ENCODE data around the gene DNAH14. TPM values are rescaled to one million over a fixed set of nuclear protein-coding genes. Genes with fewer than 3 reads are reported as not detected.
"Not testable (repeated sequence)": the region's sequence is repeated elsewhere in the genome, so short reads cannot be mapped to it uniquely, and the experiment has no call there.

Gene DNAH14
- total and polyA plus RNA-seq, 4 donors: 0.92 to 11.3 (median 2.0) TPM; not detected in 1

GRCh38 chr1:225156254-225156653 is 226.8 kb downstream of the DNAH14 start:
- H3K4me1 ChIP-seq (ENCODE audit: control insufficient read depth in 1 of 2, insufficient read depth in 2 of 2, low read length in 2 of 2): no peaks in the 10 kb centered on the region
- intact Hi-C loops (cut with DNase I): no loop called here
- H3K36me3 ChIP-seq (ENCODE audit: control insufficient read depth in 1 of 2, insufficient read depth in 2 of 2, low read length in 1 of 2): no peaks in the 10 kb centered on the region
- H3K9me3 ChIP-seq (ENCODE audit: control insufficient read depth, low read length): no peaks in the 10 kb centered on the region
- H3K27me3 ChIP-seq (ENCODE audit: control insufficient read depth in 1 of 2, insufficient read depth in 2 of 2, low read length in 1 of 2): no peaks in the 10 kb centered on the region
- 30 to 32% methylated on average over 3 of the region's 3 CpGs for WGBS, 2 donors
- no peak overlapping the region for H3K27ac ChIP-seq (ENCODE audit: low read depth in 1 of 2, low read length in 2 of 2)
- DNase-seq (no peak), ATAC-seq (ENCODE audit: low FRiP score) (no peak)
- no peak overlapping the region for H3K4me3 ChIP-seq (ENCODE audit: low read length in 2 of 2)

GRCh38 chr1:225158291-225158690 is 228.8 kb downstream of the DNAH14 start:
- 84% methylated on average over 4 of the region's 4 CpGs for WGBS, 2 donors
- no peak overlapping the region for H3K27ac ChIP-seq (ENCODE audit: low read depth in 1 of 2, low read length in 2 of 2)
- H3K27me3 ChIP-seq (ENCODE audit: control insufficient read depth in 1 of 2, insufficient read depth in 2 of 2, low read length in 1 of 2): no peaks in the 10 kb centered on the region
- H3K36me3 ChIP-seq (ENCODE audit: control insufficient read depth in 1 of 2, insufficient read depth in 2 of 2, low read length in 1 of 2): no peaks in the 10 kb centered on the region
- no peak for ATAC-seq (ENCODE audit: low FRiP score)
- DNase-seq: no peak
- H3K4me3 ChIP-seq (ENCODE audit: low read length in 2 of 2): no peak overlapping the region
- intact Hi-C loops (cut with DNase I): no loop called here
- no peaks in the 10 kb centered on the region for H3K4me1 ChIP-seq (ENCODE audit: control insufficient read depth in 1 of 2, insufficient read depth in 2 of 2, low read length in 2 of 2)
- H3K9me3 ChIP-seq (ENCODE audit: control insufficient read depth, low read length): no peaks in the 10 kb centered on the region

GRCh38 chr1:225159793-225160192 is 230.3 kb downstream of the DNAH14 start:
- Histone ChIP-seq H3K9me3 (ENCODE audit: control insufficient read depth, low read length) (no peaks in the 10 kb centered on the region), H3K4me1 (ENCODE audit: control insufficient read depth in 1 of 2, insufficient read depth in 2 of 2, low read length in 2 of 2) (no peaks in the 10 kb centered on the region), H3K36me3 (ENCODE audit: control insufficient read depth in 1 of 2, insufficient read depth in 2 of 2, low read length in 1 of 2) (no peaks in the 10 kb centered on the region), H3K27ac (ENCODE audit: low read depth in 1 of 2, low read length in 2 of 2) (no peak overlapping the region), H3K27me3 (ENCODE audit: control insufficient read depth in 1 of 2, insufficient read depth in 2 of 2, low read length in 1 of 2) (no peaks in the 10 kb centered on the region), H3K4me3 (ENCODE audit: low read length in 2 of 2) (no peak overlapping the region)
- intact Hi-C loops (cut with DNase I): no loop called here
- no peak for ATAC-seq (ENCODE audit: low FRiP score)
- 10 to 15% methylated on average over 1 of the region's 1 CpG for WGBS, 2 donors
- DNase-seq: no peak

GRCh38 chr1:225177409-225177808 is 247.9 kb downstream of the DNAH14 start:
- intact Hi-C loops (cut with DNase I); H3K27me3 ChIP-seq (ENCODE audit: control insufficient read depth in 1 of 2, insufficient read depth in 2 of 2, low read length in 1 of 2); H3K4me1 ChIP-seq (ENCODE audit: control insufficient read depth in 1 of 2, insufficient read depth in 2 of 2, low read length in 2 of 2); H3K27ac ChIP-seq (ENCODE audit: low read depth in 1 of 2, low read length in 2 of 2); H3K36me3 ChIP-seq (ENCODE audit: control insufficient read depth in 1 of 2, insufficient read depth in 2 of 2, low read length in 1 of 2); DNase-seq; H3K9me3 ChIP-seq (ENCODE audit: control insufficient read depth, low read length); ATAC-seq (ENCODE audit: low FRiP score); H3K4me3 ChIP-seq (ENCODE audit: low read length in 2 of 2): not testable (repeated sequence)
- 86 to 95% methylated on average over 3 of the region's 3 CpGs for WGBS, 2 donors

GRCh38 chr1:225179686-225180085 is 250.2 kb downstream of the DNAH14 start:
- H3K27ac ChIP-seq (ENCODE audit: low read depth in 1 of 2, low read length in 2 of 2): no peak overlapping the region
- H3K27me3 ChIP-seq (ENCODE audit: control insufficient read depth in 1 of 2, insufficient read depth in 2 of 2, low read length in 1 of 2): no peaks in the 10 kb centered on the region
- intact Hi-C loops (cut with DNase I): no loop called here
- peaks cover 4% of the 10 kb centered on the region for H3K9me3 ChIP-seq (ENCODE audit: control insufficient read depth, low read length)
- H3K4me1 ChIP-seq (ENCODE audit: control insufficient read depth in 1 of 2, insufficient read depth in 2 of 2, low read length in 2 of 2): no peaks in the 10 kb centered on the region
- DNase-seq (no peak), ATAC-seq (ENCODE audit: low FRiP score) (no peak)
- H3K36me3 ChIP-seq (ENCODE audit: control insufficient read depth in 1 of 2, insufficient read depth in 2 of 2, low read length in 1 of 2): no peaks in the 10 kb centered on the region
- H3K4me3 ChIP-seq (ENCODE audit: low read length in 2 of 2): no peak overlapping the region

- peaks cover 1% of the 10 kb centered on the region for H3K9me3 ChIP-seq (ENCODE audit: control insufficient read depth, low read length)
- DNase-seq (no peak), ATAC-seq (ENCODE audit: low FRiP score) (no peak)
- H3K36me3 ChIP-seq (ENCODE audit: control insufficient read depth in 1 of 2, insufficient read depth in 2 of 2, low read length in 1 of 2): no peaks in the 10 kb centered on the region
- no peak overlapping the region for H3K27ac ChIP-seq (ENCODE audit: low read depth in 1 of 2, low read length in 2 of 2)
- intact Hi-C loops (cut with DNase I): no loop called here
- WGBS, 2 donors: 90 to 92% methylated on average over 1 of the region's 1 CpG
- no peaks in the 10 kb centered on the region for H3K27me3 ChIP-seq (ENCODE audit: control insufficient read depth in 1 of 2, insufficient read depth in 2 of 2, low read length in 1 of 2)
- no peak overlapping the region for H3K4me3 ChIP-seq (ENCODE audit: low read length in 2 of 2)
- H3K4me1 ChIP-seq (ENCODE audit: control insufficient read depth in 1 of 2, insufficient read depth in 2 of 2, low read length in 2 of 2): no peaks in the 10 kb centered on the region
Measured at GRCh38 chr1:225182716-225183115, 253.2 kb downstream of the DNAH14 start.

- no peaks in the 10 kb centered on the region for H3K27me3 ChIP-seq (ENCODE audit: control insufficient read depth in 1 of 2, insufficient read depth in 2 of 2, low read length in 1 of 2)
- no peaks in the 10 kb centered on the region for H3K9me3 ChIP-seq (ENCODE audit: control insufficient read depth, low read length)
- H3K27ac ChIP-seq (ENCODE audit: low read depth in 1 of 2, low read length in 2 of 2): no peak overlapping the region
- intact Hi-C loops (cut with DNase I): no loop called here
- no peak overlapping the region for H3K4me3 ChIP-seq (ENCODE audit: low read length in 2 of 2)
- ATAC-seq (ENCODE audit: low FRiP score) (no peak), DNase-seq (no peak)
- H3K36me3 ChIP-seq (ENCODE audit: control insufficient read depth in 1 of 2, insufficient read depth in 2 of 2, low read length in 1 of 2): no peaks in the 10 kb centered on the region
- no peaks in the 10 kb centered on the region for H3K4me1 ChIP-seq (ENCODE audit: control insufficient read depth in 1 of 2, insufficient read depth in 2 of 2, low read length in 2 of 2)
Measured at GRCh38 chr1:225191199-225191753, 261.8 kb downstream of the DNAH14 start.

GRCh38 chr1:225201447-225201846 is 272.0 kb downstream of the DNAH14 start:
- no peaks in the 10 kb centered on the region for H3K36me3 ChIP-seq (ENCODE audit: control insufficient read depth in 1 of 2, insufficient read depth in 2 of 2, low read length in 1 of 2)
- H3K4me3 ChIP-seq (ENCODE audit: low read length in 2 of 2): no peak overlapping the region
- DNase-seq (no peak), ATAC-seq (ENCODE audit: low FRiP score) (no peak)
- H3K27ac ChIP-seq (ENCODE audit: low read depth in 1 of 2, low read length in 2 of 2): no peak overlapping the region
- intact Hi-C loops (cut with DNase I): no loop called here
- no peaks in the 10 kb centered on the region for H3K27me3 ChIP-seq (ENCODE audit: control insufficient read depth in 1 of 2, insufficient read depth in 2 of 2, low read length in 1 of 2)
- 64 to 77% methylated on average over 3 of the region's 3 CpGs for WGBS, 2 donors
- H3K9me3 ChIP-seq (ENCODE audit: control insufficient read depth, low read length): no peaks in the 10 kb centered on the region
- H3K4me1 ChIP-seq (ENCODE audit: control insufficient read depth in 1 of 2, insufficient read depth in 2 of 2, low read length in 2 of 2): no peaks in the 10 kb centered on the region

GRCh38 chr1:225207791-225208190 is 278.3 kb downstream of the DNAH14 start:
- Histone ChIP-seq H3K4me3 (ENCODE audit: low read length in 2 of 2) (no peak overlapping the region), H3K27ac (ENCODE audit: low read depth in 1 of 2, low read length in 2 of 2) (no peak overlapping the region), H3K4me1 (ENCODE audit: control insufficient read depth in 1 of 2, insufficient read depth in 2 of 2, low read length in 2 of 2) (no peaks in the 10 kb centered on the region), H3K36me3 (ENCODE audit: control insufficient read depth in 1 of 2, insufficient read depth in 2 of 2, low read length in 1 of 2) (no peaks in the 10 kb centered on the region), H3K9me3 (ENCODE audit: control insufficient read depth, low read length) (peaks cover 2% of the 10 kb centered on the region), H3K27me3 (ENCODE audit: control insufficient read depth in 1 of 2, insufficient read depth in 2 of 2, low read length in 1 of 2) (no peaks in the 10 kb centered on the region)
- no peak for DNase-seq
- intact Hi-C loops (cut with DNase I): no loop called here
- WGBS, 2 donors: 79 to 80% methylated on average over 2 of the region's 2 CpGs
- ATAC-seq (ENCODE audit: low FRiP score): no peak
